Karpas-422 (cell line): ENCODE measurements around the gene PIGP. TPM values are rescaled to one million over a fixed set of nuclear protein-coding genes. Genes with fewer than 3 reads are reported as not detected.
"Not testable (repeated sequence)": the region's sequence is repeated elsewhere in the genome, so short reads cannot be mapped to it uniquely, and the experiment has no call there.

ENCODE experiments used
- DNase-seq: peaks from one replicate; pipeline ENCODE4 v3.0.0-alpha.2; 2015
- H2AFZ ChIP-seq: fragments of 200-600 bp; sonication (generic); 2 replicates; pipeline ENCODE4 v1.6.1; 2014; ENCODE audit warnings: antibody characterized with exemption, low read length, mixed read lengths
- H3K27ac ChIP-seq: fragments of 200-600 bp; sonication (generic); 2 replicates; pipeline ENCODE4 v1.5.1; 2014; ENCODE audit warnings: mild to moderate bottlenecking, low read length, moderate library complexity
- H3K27me3 ChIP-seq: fragments of 200-600 bp; sonication (generic); 2 replicates; pipeline ENCODE4 v1.6.1; 2014; ENCODE audit warnings: low read length, mixed read lengths
- H3K36me3 ChIP-seq: fragments of 200-600 bp; sonication (generic); 2 replicates; pipeline ENCODE4 v1.6.1; 2014; ENCODE audit warnings: low read length, mixed read lengths; ENCODE audit not compliant: insufficient read depth
- H3K4me1 ChIP-seq: fragments of 200-600 bp; sonication (generic); 2 replicates; pipeline ENCODE4 v1.6.1; 2014; ENCODE audit warnings: mild to moderate bottlenecking, low read length, mixed read lengths
- H3K4me2 ChIP-seq: fragments of 200-600 bp; sonication (generic); 2 replicates; pipeline ENCODE4 v1.6.1; 2014; ENCODE audit warnings: low read length, low read depth, mild to moderate bottlenecking; ENCODE audit not compliant: poor library complexity, severe bottlenecking
- H3K4me3 ChIP-seq: fragments of 200-600 bp; sonication (generic); 2 replicates; pipeline ENCODE4 v1.5.1; 2014; ENCODE audit warnings: mild to moderate bottlenecking, antibody characterized with exemption, low read length, mixed read lengths
- H3K79me2 ChIP-seq: fragments of 200-600 bp; sonication (generic); 2 replicates; pipeline ENCODE4 v1.6.1; 2014; ENCODE audit warnings: mild to moderate bottlenecking, low read length, mixed read lengths
- H3K9ac ChIP-seq: fragments of 200-600 bp; sonication (generic); 2 replicates; pipeline ENCODE4 v1.6.0; 2014; ENCODE audit warnings: low read length
- H3K9me2 ChIP-seq: fragments of 200-600 bp; sonication (generic), shearing (Covaris generic); replicated peaks from 2 replicates; pipeline ENCODE4 v1.6.0; 2014; ENCODE audit warnings: mild to moderate bottlenecking, low read length, moderate library complexity; ENCODE audit not compliant: insufficient read depth
- H3K9me3 ChIP-seq: fragments of 300-700, 200-600 bp; sonication (generic); 2 replicates; pipeline ENCODE4 v1.6.1; 2014; ENCODE audit warnings: low read length, mixed read lengths
- H4K20me1 ChIP-seq: fragments of 200-600 bp; sonication (generic); 2 replicates; pipeline ENCODE4 v1.6.1; 2014; ENCODE audit warnings: mild to moderate bottlenecking, antibody characterized with exemption, low read length, low read depth; ENCODE audit not compliant: insufficient read depth
- total RNA-seq: library from RNA; depleted of rRNA; stranded (reverse); fragments of >200 nt; shearing (Covaris generic); gene quantifications from 2 replicates; pipeline ENCODE4 v1.2.3, GENCODE V29; 2014; ENCODE audit warnings: low replicate concordance

PIGP gene
- total RNA-seq, 1 experiment from 2014 or later, result 63.1 TPM

GRCh38 chr21:37036177-37036576 lies 36.7 kb downstream of the PIGP start:
- H4K20me1 ChIP-seq, result no peaks in the 10 kb centered on the region
- H3K27me3 ChIP-seq, result no peaks in the 10 kb centered on the region
- H2AFZ ChIP-seq, result no peak overlapping the region
- no peak overlapping the region for H3K4me3 ChIP-seq
- no peak for DNase-seq
- no peak overlapping the region for H3K9ac ChIP-seq
- no peaks in the 10 kb centered on the region for H3K4me1 ChIP-seq
- H3K9me3 ChIP-seq, result no peaks in the 10 kb centered on the region
- H3K79me2 ChIP-seq, result no peaks in the 10 kb centered on the region
- H3K27ac ChIP-seq, result no peak overlapping the region
- no peaks in the 10 kb centered on the region for H3K36me3 ChIP-seq
- no peak overlapping the region for H3K4me2 ChIP-seq
- no peaks in the 10 kb centered on the region for H3K9me2 ChIP-seq

DNA sequence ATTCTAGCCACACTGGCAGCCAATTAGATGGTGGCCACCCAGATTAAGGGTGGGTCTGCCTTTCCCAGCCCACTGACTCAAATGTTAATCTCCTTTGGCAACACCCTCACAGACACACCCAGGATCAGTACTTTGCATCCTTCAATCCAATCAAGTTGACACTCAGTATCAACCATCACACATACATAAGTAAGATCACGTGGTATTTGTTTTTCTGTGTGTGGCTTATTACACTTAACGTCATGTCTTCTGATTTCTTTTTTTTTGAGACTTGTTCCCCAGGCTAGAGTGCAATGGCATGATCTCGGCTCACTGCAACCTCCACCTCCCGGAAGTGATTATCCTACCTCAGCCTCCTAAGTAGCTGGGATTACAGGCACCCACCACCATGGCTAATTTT lies 38.5 kb downstream of the PIGP start:
- H3K9me3 ChIP-seq, H3K27ac ChIP-seq, H3K79me2 ChIP-seq, H3K4me3 ChIP-seq, DNase-seq, H4K20me1 ChIP-seq, H3K4me1 ChIP-seq, H3K4me2 ChIP-seq, H2AFZ ChIP-seq, H3K27me3 ChIP-seq, H3K36me3 ChIP-seq, H3K9ac ChIP-seq, H3K9me2 ChIP-seq: not testable (repeated sequence)

DNA sequence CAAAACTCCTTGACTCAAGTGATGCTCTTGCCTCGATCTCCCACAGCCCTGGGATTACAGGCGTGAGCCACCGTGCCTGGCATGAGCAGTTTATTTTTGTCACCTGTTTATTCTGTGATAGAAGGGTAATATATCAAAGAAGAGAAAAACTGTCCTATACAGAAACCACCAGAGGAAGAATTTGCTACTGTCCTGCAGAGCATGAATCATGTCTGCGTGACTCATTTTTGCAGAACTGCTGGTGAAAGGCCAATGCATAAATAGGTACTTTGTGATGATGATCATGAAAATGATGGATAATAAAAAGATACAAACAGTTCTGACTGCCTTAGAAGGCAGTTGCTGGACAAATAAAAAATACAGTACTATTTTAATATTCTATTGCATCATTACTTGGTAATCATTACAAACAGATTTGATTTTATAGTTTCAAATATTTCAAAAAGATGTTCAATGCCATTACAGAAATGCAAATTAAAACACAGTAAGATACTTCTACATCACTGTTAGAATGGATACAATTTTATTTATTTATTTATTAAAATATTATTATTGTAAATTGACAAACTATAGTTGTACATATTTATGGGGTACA lies 39.9 kb downstream of the PIGP start:
- H3K9ac ChIP-seq, result no peak overlapping the region
- no peak overlapping the region for H2AFZ ChIP-seq
- H3K27ac ChIP-seq, result no peak overlapping the region
- H3K27me3 ChIP-seq, result no peaks in the 10 kb centered on the region
- H3K9me2 ChIP-seq, result no peaks in the 10 kb centered on the region
- DNase-seq, result no peak
- H3K4me3 ChIP-seq, result no peak overlapping the region
- H3K4me1 ChIP-seq, result no peaks in the 10 kb centered on the region
- no peak overlapping the region for H3K4me2 ChIP-seq
- no peaks in the 10 kb centered on the region for H4K20me1 ChIP-seq
- no peaks in the 10 kb centered on the region for H3K79me2 ChIP-seq
- H3K36me3 ChIP-seq, result no peaks in the 10 kb centered on the region
- H3K9me3 ChIP-seq, result no peaks in the 10 kb centered on the region

GRCh38 chr21:37032293-37032692 lies 40.6 kb downstream of the PIGP start:
- Histone ChIP-seq H3K79me2 (no peaks in the 10 kb centered on the region), H3K27ac (no peak overlapping the region), H3K9ac (no peak overlapping the region), H3K4me1 (no peaks in the 10 kb centered on the region), H3K4me2 (no peak overlapping the region), H2AFZ (no peak overlapping the region), H4K20me1 (no peaks in the 10 kb centered on the region), H3K36me3 (no peaks in the 10 kb centered on the region), H3K9me2 (no peaks in the 10 kb centered on the region), H3K27me3 (no peaks in the 10 kb centered on the region), H3K4me3 (no peak overlapping the region), H3K9me3 (no peaks in the 10 kb centered on the region)
- DNase-seq, result no peak

GRCh38 chr21:37030864-37031263 lies 42.0 kb downstream of the PIGP start:
- Histone ChIP-seq H4K20me1 (no peaks in the 10 kb centered on the region), H3K9me2 (no peaks in the 10 kb centered on the region), H3K4me1 (no peaks in the 10 kb centered on the region), H3K4me2 (no peak overlapping the region), H2AFZ (no peak overlapping the region), H3K9me3 (no peaks in the 10 kb centered on the region), H3K27me3 (no peaks in the 10 kb centered on the region), H3K27ac (no peak overlapping the region), H3K36me3 (no peaks in the 10 kb centered on the region), H3K79me2 (no peaks in the 10 kb centered on the region), H3K4me3 (no peak overlapping the region), H3K9ac (no peak overlapping the region)
- DNase-seq, result no peak

DNA sequence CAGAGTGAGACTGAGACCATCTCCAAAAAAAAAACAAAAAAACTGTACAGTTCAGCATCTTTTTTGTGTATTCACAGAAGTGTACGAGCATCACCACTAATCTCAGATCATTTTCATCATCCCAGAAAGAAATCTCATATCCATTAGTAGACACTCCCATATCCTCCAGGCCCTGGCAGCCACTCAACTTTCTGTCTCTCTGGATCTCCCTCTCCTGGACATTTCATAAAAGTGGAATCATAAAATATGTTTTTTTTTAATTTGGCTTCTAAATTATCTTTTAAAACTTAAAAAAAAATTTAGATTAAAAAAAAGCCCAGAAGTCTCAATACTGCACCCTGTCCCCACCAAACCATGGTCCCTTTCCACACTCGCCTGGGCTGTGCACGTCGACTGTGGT lies 44.3 kb downstream of the PIGP start:
- H3K9ac ChIP-seq, result no peak overlapping the region
- no peaks in the 10 kb centered on the region for H3K4me1 ChIP-seq
- H3K9me2 ChIP-seq, result no peaks in the 10 kb centered on the region
- no peak overlapping the region for H2AFZ ChIP-seq
- no peak overlapping the region for H3K4me3 ChIP-seq
- no peak overlapping the region for H3K4me2 ChIP-seq
- H3K27me3 ChIP-seq, result no peaks in the 10 kb centered on the region
- no peaks in the 10 kb centered on the region for H3K79me2 ChIP-seq
- DNase-seq, result no peak
- no peak overlapping the region for H3K27ac ChIP-seq
- no peaks in the 10 kb centered on the region for H3K9me3 ChIP-seq
- no peaks in the 10 kb centered on the region for H4K20me1 ChIP-seq
- no peaks in the 10 kb centered on the region for H3K36me3 ChIP-seq

- no peak for DNase-seq
- no peak overlapping the region for H3K9ac ChIP-seq
- H3K4me3 ChIP-seq, result no peak overlapping the region
- H3K9me3 ChIP-seq, result no peaks in the 10 kb centered on the region
- H2AFZ ChIP-seq, result no peak overlapping the region
- no peak overlapping the region for H3K4me2 ChIP-seq
- H3K27ac ChIP-seq, result no peak overlapping the region
- no peaks in the 10 kb centered on the region for H3K27me3 ChIP-seq
- no peaks in the 10 kb centered on the region for H3K79me2 ChIP-seq
- H4K20me1 ChIP-seq, result no peaks in the 10 kb centered on the region
- H3K9me2 ChIP-seq, result no peaks in the 10 kb centered on the region
- H3K4me1 ChIP-seq, result no peaks in the 10 kb centered on the region
- no peaks in the 10 kb centered on the region for H3K36me3 ChIP-seq
Measured at GRCh38 chr21:37026499-37026898, 46.4 kb downstream of the PIGP start.

DNA sequence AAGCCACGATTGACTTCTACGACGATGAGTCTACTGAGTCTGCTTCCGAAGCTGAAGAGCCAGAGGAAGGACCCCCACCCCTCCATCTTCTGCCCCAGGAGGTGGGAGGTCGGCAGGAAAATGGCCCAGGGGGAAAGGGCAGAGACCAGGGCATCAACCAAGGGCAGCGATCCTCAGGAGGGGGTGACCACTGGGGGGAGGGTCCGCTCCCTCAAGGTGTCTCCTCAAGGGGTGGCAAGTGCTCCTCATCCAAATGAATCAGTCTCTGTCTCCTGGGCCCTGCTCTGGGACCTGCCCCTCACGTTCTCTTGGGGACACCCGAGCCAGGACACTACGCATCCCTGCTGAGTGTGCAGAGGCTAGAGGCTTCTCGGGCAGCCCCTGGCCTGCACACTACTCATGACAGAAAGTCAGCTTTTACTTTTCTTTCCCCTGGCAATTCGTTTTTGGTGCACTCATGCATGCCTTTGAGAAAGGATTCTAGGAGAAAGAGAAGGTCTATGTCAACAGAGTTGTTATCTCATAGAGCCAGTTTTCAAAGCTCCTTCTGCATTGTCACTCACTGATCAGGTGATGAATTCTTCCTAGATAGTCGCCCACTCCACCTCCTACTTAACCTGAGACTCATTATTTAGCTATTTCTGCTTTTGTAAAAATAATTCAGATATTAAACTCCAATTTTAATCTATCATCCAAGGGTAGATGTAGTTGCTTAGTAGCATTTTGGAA lies 54.8 kb downstream of the PIGP start:
- Histone ChIP-seq H3K79me2 (no peaks in the 10 kb centered on the region), H4K20me1 (no peaks in the 10 kb centered on the region), H3K27ac (no peak overlapping the region), H3K9ac (no peak overlapping the region), H3K9me3 (no peaks in the 10 kb centered on the region), H3K4me3 (no peak overlapping the region), H3K27me3 (no peaks in the 10 kb centered on the region), H3K9me2 (no peaks in the 10 kb centered on the region), H3K36me3 (no peaks in the 10 kb centered on the region), H2AFZ (no peak overlapping the region), H3K4me2 (no peak overlapping the region), H3K4me1 (no peaks in the 10 kb centered on the region)
- no peak for DNase-seq
